OCI-LY7 (cell line): ENCODE data around the gene CHAMP1.

Experiments used
- CTCF ChIP-seq: fragments of 200-600 bp; sonication (generic); conservative IDR thresholded peaks from 2 replicates; pipeline ENCODE4 v1.5.1; 2014; ENCODE audit warnings: mild to moderate bottlenecking, antibody characterized with exemption, low read length, moderate library complexity, mixed read lengths
- EZH2phosphoT487 ChIP-seq: fragments of 200-600 bp; sonication (generic); IDR thresholded peaks from 2 replicates; pipeline ENCODE4 v1.6.1; 2018; ENCODE audit warnings: low read depth, borderline replicate concordance, mild to moderate bottlenecking, mixed run types, antibody characterized with exemption, low read length, moderate library complexity, mixed read lengths

GRCh38 chr13:114269281-114269770 is 45.0 kb upstream of the CHAMP1 start:
- no peak for TF ChIP-seq CTCF
- no peak for TF ChIP-seq EZH2phosphoT487
